ENCODE data around the gene PRPH. TPM values are rescaled to one million over a fixed set of nuclear protein-coding genes. Genes with fewer than 3 reads are reported as not detected.

PRPH gene
- total and polyA plus RNA-seq, 9 of the 15 experiments (the other 6 are each of a cell fraction or from before 2014, with no cell fraction given) = 0.27 to 1.9 (median 1.3) TPM; not detected in 1

GRCh38 chr12:49296034-49296835 is 1.3 kb downstream of the PRPH start:
- intact Hi-C loops (cut with micrococcal nuclease) = no loop called here
- peak overlapping the region; percentile 43 for H3K4me3 ChIP-seq
- TF ChIP-seq CREM (IDR thresholded peaks at IDR 0.05; ENCODE audit: low read depth) (0 out of 2 replicates have a peak, but pooled peaks have one; percentile 12), SREBF1 (IDR thresholded peaks at IDR 0.05; ENCODE audit: borderline replicate concordance, low read depth, low read length) (no peak), YY1 (IDR thresholded peaks at IDR 0.05; ENCODE audit: borderline replicate concordance in 1 of 3, control insufficient read depth in 1 of 3, extremely low read depth in 1 of 3, insufficient read depth in 3 of 3, insufficient read length in 1 of 3, insufficient replicate concordance in 2 of 3, low read depth in 1 of 3, low read length in 2 of 3) (peak in 1 of 3 experiments; percentile 24), REST (IDR thresholded peaks at IDR 0.05; ENCODE audit: borderline replicate concordance) (peak; percentile 40; the same call in 1 of the 2 replicates), REST (CRISPR knock-in tag; IDR thresholded peaks at IDR 0.05; ENCODE audit: low read depth) (no peak), EGR1 (conservative IDR thresholded peaks at IDR 0.05) (peak; percentile 61), ARID3B (CRISPR knock-in tag; IDR thresholded peaks at IDR 0.05; ENCODE audit: borderline replicate concordance) (0 out of 2 replicates have a peak, but pooled peaks have one; percentile 34), KLF1 (tag; IDR thresholded peaks at IDR 0.05) (peak; percentile 99), MAZ (CRISPR knock-in tag; conservative IDR thresholded peaks at IDR 0.05 in 1 of 2, IDR thresholded peaks at IDR 0.05 in 1 of 2) (peak; percentile 10 to 27; a peak in 2 of 4 replicates), RCOR1 (IDR thresholded peaks at IDR 0.05; ENCODE audit: borderline replicate concordance in 1 of 2, low read depth in 2 of 2, low read length in 2 of 2) (peak in 1 of 2 experiments; percentile 62; a peak in 1 of 4 replicates)

More at GRCh38 chr12:49296034-49296835, 1.3 kb downstream of the PRPH start:
- 38% methylated on average over 42 of the region's 54 CpGs for WGBS (ENCODE audit: insufficient coverage, low coverage, missing lambda C conversion rate)
- Histone ChIP-seq H3K27ac (ENCODE audit: extremely low read depth, low read depth, low read length) (no peak overlapping the region), H3K9ac (ENCODE audit: insufficient read depth in 1 of 2, low read depth in 2 of 2, low read length in 2 of 2) (peak overlapping the region; percentile 16 to 89; a peak in 3 of 4 replicates), H3K4me2 (ENCODE audit: insufficient read depth, low read length) (peak overlapping the region; percentile 85), H3K79me2 (ENCODE audit: control insufficient read depth, insufficient read depth, low read length) (no peaks in the 10 kb centered on the region), H3K9me1 (ENCODE audit: control insufficient read depth, insufficient read depth, low read length) (peaks cover 10% of the 10 kb centered on the region), H3K27me3 (ENCODE audit: control insufficient read depth in 2 of 2, insufficient read depth in 2 of 2, low read length in 2 of 2) (no peaks in the 10 kb centered on the region), H3K36me3 (ENCODE audit: control insufficient read depth, insufficient read depth, low read length) (no peaks in the 10 kb centered on the region), H3K9me3 (replicated peaks; ENCODE audit: control insufficient read depth, insufficient read depth, low read depth, low read length) (no peaks in the 10 kb centered on the region), H4K20me1 (replicated peaks; ENCODE audit: control insufficient read depth, insufficient read depth, low read length) (no peaks in the 10 kb centered on the region), H2AFZ (ENCODE audit: low read depth, low read length) (peak overlapping the region; percentile 92), H3K4me1 (replicated peaks in 1 of 2; ENCODE audit: control insufficient read depth in 2 of 2, insufficient read depth in 2 of 2, low read length in 2 of 2) (peaks cover 11 to 56% of the 10 kb centered on the region in 2 experiments; a peak in 4 of 5 replicates)
- FAIRE-seq (no peak), ATAC-seq (peak; percentile 89), DNase-seq (ENCODE audit: extremely low read depth in 1 of 4, low spot score in 3 of 4) (peak; percentile 79 to 94 (median 90))
- in situ Hi-C loops (cut with MboI) = no loop called here
- TSS peak; percentile 59 for BruUV-seq (replicated peaks)
- ChIA-PET CTCF (ENCODE audit: low intra/inter-chr PET ratio) (no interaction called here), POLR2A (interaction anchor here (0.6 to 2.9 kb wide), 12 partner anchors 8 to 198 kb away, joined by 3 to 10 read pairs (median 4); partner anchors contain the start of genes DNAJC22 and TROAP)

Data from K562 (cell line).